GM21619 (cell line): ENCODE results near the gene IGDCC3.

Source experiments
- ATAC-seq: cut with Tn5 transposase; IDR thresholded peaks from one replicate; pipeline ENCODE4 v1.9.1; 2021; ENCODE audit not compliant: unreplicated experiment

The IGDCC3 gene

DNA sequence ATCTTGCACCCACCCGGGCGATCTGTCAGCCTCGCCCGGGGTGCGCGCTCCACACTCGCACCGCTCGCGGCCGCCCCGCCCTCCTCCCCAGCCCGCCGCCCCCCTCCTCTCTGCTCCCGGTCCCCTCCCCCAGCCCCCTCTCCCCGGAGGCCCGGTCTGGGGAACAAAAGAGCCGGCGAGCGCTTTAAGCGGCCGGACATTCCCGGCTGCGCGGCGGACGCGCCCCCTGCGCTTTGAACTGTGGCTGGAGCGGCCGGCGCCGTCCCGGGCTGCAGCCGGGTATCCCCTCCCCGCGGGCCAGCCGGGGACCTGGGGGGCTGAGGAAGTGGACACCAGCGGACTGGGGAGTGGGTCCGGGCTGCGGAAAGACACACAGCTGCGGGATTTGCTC, at the start of gene IGDCC3:
IGDCC3 (minus strand) TSS at position 27 of the 391 bp plus-strand sequence. CDS start 214 bp downstream, outside the sequence.
- ATAC-seq = no peak

DNA sequence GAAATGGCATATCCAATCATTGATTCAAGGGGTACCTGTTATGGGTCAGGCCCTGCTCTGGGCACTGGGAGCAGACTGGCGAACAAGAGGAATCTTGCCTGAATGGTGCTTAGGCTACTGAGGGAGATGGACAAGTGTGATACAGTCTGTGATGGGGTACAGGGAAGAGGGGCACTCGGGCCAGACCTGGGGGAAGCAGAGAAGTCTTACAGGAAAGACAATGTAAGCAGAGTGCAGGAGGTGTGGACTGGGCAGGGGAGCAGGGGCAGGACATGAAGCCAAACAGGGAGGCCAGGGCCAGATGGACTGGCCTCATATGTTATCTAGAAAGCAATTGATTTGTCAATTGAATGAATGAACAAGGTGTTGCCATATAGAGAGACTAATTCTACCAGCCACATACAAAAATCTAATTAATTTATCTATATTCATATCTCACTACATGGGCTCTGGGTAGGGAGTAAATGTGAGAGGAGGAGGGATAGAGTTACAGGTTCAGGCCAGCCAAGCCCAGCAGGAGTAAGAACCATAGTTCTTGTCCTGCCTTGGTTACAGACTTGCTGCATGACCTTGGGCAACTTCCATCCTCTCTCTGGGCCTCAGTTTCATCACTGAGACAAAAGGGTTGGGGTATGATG, 48.5 kb upstream of the IGDCC3 start:
- ATAC-seq = no peak

DNA sequence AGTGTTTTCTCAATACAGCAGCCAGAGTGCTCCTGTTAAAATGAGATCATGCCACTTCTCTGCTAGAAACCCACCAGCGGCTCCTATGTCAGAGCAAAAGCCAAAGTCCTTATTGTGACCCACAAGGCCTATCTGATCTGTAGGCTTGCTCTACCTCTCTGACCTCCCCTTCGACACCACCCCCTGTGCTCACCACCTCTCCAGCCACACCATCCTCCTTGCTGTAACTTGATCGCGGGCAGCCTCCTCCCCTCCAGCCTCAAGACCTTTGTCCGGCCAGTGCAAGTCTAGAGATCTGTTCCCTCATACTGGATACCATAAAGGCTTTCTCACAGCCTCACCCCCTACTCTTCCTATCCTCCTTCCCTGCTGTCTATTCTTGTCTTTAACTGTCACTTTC, 46.9 kb upstream of the IGDCC3 start:
- no peak for ATAC-seq

DNA sequence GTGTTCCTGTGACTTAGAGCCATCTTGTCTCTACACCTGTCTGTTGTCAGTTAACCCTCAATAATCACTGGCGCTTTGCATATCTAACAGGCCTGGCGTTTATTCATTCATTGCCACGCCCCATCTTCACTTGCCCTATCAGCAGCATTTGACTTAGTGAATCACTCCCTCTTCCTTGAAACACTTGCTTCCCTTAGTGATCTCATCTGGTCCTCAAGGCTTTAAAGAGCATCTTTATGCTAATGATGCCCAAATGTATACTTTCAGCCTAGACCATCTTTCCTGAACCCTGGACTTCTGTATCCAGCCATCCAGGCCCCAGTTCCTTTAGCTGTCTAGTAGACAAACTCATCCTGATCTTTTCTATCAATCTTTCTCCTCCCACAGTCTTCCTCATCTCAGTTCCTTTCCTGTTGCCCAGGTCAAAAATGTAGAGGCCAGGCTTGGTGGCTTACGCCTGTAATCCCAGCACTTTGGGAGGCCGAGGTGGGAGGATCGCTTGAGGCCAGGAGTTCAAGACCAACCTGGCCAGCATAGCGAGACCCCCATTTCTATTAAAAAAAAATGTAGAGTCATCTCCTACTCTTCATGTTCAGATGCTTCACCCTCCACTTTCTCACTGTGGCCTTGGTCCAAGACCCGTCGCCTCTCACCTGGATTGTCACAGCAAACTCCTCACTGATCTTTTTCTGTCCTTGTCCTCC, 46.3 kb upstream of the IGDCC3 start:
- no peak for ATAC-seq

DNA sequence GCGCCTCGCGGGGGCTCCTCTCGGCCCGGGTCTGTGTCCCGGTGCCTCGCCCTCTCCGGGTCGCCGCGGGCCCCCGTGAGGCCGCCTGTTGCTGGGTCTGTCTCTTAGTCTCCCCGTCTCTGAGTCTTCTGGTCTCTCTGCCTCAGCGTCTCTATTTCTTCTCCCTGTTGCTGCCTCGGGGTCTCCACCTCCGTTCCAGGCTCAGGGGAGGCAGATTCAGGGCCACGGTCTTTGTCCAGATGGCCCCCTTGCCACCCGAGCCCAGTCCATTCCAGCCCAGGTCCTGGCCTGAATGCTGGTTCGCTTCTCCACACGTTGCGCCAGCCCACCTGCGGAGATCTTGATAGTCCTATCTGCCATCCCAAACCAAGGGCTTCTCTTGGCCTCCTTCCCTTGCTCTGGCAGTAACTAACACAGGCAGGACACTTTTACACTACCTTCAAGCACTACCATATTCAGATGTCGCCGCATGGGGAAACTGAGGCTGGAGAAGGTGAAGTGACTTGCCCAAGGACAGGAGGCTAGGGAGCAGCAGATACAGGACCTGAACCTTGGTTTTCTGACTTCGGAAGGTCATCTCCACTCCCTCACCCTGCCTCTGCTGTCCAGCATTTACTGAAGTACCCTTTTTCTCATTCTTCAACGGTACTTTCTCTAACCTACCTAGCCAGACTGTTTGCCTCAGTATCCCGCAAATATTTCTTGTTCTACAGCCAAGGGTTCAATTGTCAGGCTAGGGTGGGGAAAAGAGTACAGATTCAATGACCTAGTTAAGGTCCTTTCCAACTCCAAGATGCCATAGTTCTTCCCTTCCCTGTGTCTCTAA, 45.6 kb upstream of the IGDCC3 start:
- ATAC-seq = no peak

DNA sequence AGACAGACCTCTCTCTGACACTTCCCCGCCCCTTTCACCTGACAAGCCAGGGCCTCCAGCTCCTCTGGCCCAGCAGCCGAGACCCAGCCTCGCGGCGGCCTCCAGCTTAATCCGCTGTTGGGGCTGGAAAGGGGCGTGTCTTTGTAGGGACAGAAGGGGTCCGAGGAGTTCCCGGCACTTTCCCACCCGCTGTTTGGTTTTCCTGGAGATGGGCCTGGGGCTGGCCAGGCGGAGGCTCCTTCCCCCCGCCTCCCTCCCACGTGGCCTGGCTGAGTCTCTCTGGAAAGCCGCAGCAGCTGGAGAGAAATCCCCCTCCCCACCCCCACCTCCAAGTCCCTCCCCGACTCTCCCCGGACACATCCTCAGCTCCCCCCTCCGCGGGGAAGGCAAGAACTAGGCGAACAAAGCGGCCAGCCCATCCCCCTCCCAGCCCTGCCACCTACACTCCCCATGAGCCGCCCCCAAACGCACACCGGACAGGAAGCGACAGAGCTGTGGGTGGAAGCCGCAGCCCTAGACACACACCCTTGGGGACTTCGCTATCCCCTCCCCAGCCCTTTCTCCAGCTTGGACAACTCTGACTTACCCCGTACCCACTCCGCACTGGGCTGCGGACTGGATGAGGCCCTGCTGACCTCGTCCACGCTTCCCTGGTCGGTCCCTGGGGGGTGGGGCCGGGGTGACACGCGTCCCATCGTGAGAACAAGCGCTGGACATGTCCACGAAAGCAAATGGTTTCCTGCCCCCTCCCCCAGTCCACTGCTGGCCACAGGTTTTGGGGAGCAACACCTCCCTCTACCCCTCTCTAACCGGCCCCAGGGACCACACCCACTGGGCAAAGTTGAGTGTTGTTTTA, 43.8 kb upstream of the IGDCC3 start:
- ATAC-seq = no peak

DNA sequence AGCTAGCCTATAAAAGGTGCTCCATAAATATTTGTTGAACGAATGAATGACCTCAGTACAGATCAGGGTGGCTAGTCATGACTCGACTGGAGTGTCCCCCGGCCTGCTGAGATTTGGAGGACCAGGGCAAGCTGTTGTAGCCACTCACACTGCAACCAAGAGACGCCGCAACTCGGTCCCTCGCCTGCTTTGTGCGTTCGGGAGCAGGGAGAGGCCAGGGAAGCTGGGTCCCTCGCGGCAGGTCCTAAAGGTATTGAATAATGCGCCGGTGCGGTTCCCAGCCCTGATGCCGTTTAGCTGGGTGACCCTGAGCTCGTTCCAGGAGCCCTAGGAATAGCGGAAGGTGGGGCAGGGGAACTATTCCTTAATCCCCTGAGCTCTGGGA, 43.2 kb upstream of the IGDCC3 start:
- no peak for ATAC-seq

DNA sequence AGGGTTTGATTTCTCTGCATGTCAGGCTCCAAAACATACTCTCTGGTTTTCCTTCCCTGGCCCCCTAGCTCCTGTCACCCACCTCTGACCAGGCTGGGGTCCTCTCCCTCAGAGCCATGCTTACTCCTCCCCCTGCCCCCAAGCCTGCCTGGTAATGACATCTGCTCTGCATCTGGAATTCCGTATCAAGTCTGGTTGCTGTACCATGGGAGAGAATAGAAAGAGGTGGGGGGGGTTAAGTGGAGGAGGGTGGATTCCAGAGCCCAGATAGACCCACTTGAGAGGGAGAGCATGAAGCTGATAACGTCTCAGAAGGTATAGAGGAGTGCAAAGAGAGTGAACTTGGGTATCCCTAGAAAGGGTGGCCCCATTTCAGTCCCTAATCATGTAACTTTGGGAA, 40.8 kb upstream of the IGDCC3 start:
- no peak for ATAC-seq

DNA sequence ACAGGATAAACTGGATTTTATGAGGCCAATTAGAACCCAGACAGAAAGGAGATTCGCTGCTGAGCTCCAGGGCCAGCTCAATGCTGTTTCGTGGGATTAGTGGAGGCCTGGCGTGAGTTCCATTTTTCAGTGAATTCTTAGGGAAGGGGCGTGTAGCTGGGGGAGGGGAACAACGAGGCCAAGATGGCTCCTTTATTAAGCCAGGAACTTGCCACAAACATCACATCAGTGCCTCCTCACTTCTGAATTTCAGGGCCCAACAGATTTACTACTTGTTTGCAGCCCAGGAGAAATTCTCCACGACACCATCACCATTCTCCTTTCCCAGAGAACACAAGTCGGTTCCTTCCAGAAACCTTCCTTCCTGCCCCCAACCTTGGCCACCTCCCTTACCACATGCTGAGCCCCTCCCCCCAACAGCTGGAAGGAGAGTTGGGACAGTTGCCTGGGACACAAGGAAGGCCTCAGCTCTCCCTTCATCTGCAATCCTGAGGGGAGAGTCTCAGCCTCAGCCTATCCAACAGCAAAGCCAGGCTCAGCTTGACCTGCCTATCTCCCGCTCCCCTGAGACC, 39.1 kb upstream of the IGDCC3 start:
- no peak for ATAC-seq

DNA sequence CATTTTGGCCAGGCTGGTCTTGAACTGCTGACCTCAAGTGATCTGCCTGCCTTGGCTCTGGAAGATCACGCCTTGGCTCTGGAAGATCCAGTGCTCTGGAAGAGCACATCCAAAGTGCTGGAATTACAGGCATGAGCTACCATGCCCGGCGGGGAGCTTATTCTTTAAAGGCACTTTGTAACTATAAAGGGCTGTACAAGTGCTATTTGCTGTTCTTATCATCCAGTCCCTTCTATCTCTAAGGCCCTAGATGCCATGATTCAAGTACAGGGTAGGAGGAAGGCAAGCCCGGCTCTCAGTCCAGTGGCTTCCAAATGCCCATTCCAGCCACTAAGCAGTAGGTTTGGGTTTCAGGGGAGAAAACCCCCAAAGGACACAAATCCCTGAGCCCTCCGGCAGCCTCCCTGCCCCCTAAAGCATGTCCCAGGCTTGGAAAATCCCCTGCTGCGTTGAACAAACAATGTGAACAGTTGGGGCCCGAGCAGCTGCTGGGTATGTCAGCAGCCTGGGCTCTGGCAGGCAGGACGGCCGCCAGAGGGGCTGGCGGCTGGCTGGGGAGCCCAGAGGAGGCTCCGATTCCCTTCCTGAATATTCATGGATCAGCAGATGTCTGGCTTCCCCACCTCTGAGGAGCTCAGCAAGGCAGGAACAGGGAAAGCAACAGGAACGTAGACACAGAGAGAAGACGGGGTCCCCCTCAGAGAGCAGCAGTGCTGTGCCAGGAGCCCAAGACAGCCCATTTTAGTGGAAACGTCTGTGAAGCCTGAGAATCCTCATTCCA, 37.2 kb upstream of the IGDCC3 start:
- ATAC-seq = no peak

DNA sequence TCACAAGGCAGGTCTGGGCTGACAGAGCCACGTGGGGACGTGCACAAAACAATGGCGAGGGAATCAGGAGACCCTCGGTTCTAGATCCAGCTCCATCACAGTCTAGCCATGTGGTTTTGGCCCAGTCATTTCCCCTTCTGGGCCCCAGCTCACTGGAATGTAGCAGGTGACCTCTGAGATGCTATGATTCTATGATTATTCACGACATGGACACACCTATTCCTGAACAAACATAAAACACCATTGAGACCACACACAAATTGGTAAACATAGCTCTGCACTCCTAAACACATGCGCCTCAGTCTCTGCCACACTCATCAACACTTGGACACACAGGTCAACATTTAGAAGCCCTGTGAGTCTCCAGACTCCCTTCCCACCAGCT, 36.0 kb upstream of the IGDCC3 start:
- no peak for ATAC-seq

DNA sequence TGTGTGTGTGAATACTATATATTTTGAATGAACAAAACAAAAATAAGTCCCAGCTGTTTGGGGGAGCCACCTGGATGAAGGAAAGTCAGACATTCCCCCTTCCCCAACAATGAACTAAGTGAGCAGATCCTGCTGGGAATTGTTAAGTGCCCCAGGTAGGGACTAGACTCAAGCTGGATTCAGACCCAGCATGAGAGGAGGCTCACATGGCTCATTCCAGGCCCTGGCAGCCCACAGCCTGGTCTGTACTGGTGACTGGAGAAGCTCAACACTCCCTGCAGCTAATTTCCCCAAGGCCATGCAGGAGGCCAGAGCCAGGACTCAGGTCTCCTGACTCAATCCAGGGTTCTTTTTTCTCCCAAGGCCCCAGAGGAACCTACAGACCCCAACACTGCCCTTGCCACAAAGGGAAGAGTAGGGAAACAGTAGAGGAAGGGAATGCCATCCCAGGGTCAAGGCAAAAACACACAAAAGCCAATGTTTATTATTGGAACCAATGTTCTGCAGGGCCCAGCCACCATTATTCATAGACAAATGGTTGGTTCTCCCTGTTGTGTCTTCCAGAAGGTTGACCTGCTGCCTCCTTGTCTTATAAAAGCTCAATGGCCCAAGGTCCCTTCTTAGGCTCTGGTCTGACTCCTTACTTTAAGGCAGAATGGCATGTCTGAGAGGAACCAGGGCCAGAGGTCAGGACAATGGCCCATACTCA, 35.4 kb upstream of the IGDCC3 start:
- no peak for ATAC-seq

DNA sequence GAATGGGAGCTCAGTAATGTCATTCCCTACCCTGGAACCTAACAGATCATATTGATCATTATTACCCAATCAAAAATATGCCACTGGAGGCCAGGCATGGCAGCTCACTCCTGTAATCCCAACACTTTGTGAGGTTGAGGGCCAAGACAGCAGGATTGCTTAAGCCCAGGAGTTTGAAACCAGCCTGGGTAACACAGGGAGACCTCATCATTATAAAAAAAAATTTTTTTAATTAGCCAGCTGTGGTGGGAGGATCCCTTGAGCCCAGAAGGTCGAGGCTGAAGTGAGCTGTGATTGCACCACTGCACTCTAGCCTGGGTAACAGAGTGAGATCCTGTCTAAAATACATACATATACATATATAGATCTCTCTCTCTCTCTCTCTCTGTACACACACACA, 34.8 kb upstream of the IGDCC3 start:
- no peak for ATAC-seq

DNA sequence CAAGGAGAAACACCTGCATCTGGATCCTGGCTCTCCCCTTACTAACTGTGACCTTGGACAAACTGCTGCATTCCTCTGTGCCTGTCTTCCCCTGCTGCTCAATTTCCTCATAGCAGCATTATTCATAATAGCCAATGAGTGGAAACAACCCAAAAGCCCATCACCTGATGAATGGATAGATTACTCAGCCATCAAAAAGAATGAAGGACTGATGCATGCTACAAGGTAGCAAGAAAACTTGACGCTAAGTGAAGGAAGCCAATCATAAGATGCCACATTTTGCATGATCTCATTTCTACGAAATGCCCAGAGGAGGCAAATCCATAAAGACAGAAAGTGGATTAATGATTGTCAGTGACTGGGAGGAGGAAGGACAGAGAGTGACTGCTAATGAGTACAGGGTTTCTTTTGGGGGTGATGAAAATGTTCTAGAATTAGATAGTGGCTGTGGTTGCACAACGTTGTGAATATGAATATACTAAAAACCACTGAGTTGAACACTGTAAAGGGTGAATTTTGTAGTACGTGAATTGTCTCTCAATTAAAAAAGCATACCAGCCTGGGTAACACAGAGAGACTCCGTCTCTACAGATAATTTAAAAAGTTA, 33.8 kb upstream of the IGDCC3 start:
- no peak for ATAC-seq

DNA sequence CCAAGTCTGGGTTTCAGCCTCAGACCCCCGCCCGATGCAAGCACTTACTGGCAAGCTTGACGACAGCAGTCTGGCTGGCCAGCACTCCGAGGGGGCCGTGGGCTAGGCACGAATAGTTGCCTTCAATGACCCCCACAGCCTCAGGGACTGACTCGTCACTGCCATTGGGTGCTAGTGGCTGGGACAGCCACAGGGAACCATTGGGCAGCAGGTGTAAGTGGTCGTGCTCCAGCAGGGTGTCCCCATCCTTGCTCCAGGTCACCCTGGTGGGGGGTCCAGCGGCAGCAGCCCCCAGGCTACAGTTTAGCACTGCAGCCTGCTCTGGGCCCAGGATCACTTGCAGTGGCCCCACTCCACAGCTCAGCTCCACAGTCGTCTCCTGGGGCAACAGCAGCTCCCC, 33.2 kb upstream of the IGDCC3 start:
- ATAC-seq = no peak

DNA sequence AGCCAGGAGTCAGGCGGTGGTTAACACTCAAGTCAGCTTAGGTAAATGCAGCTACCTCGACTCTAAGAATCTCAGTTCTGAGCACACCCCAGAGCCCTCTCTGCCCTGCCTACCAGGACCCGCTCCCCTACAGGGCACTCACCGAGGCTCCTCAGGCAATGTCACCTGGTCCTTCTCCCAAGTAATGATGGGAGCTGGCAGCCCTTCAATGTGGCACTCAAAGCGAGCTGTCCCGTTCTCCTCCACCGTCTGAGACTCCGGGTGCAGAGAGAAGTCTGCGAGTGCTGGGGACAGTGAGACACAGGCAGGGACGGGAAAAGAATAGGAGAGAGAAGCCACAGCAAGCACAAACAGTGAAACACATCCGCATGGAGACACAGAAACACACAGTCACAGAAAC, 32.2 kb upstream of the IGDCC3 start:
- ATAC-seq = no peak

DNA sequence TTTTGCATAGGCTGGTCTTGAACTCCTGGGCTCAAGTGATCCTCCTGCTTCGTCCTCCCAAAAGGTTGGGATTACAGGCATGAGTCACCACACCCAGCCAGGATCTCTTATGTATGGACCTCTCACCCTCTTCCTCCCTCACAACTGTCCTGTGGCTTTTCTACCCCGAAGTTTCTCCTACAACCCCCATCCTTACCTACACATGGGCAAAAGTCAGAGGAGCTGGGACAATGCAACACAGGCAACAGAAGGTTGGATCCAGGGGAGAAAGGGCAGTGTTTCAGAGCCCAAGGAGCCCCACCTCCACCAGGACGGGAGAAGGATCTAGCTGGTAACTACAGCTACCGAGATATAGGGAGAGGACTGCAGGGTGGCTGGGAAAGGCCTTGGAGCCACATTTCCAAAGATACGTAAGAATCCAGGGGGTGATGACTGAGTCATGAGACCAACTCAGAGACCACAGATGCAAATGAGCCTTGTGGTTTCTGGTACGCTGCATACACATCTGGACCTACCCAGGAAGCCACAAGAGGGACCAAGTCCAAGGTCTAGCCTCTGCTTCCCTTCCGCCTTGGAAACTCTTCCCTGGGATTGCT, 31.3 kb upstream of the IGDCC3 start:
- no peak for ATAC-seq

DNA sequence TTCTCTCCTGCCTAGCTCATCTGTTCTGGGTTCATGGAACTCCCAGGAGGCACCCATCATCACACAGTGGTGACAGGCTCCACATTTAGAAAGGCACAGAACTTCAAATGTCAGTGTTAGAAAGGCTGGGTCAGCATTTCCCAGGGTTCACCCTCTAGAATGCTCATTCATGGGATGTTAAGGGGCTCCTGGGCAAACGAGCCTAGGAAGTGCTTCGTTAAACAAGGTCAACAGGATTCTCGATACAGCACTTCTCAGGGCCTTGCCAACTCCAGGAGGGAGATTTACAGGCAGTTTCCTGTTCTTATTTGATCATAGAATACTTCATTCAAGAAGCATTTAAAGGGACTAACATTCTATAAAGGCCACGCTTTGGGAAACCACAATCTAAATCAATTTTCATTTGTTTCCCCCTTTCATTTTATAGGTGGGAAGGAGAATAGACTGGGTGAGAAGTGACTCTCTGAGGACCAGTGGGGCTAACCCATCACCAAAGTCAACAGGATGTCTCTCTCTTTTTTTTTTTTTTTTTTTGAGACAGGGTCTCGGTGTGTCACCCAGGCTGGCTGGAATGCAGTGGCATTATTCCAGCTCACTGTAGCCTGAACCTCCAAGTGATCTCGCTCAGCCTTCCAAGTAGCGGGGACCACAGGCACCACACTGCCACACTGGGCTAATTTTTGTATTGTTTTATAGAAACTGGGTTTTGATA, 30.7 kb upstream of the IGDCC3 start:
- no peak for ATAC-seq
